Activated T-cell treated with anti-CD3 and anti-CD28 coated beads, Interleukin-2, amount 50 U/mL, for 48 hours (primary cell): Measurements from ENCODE around the gene R3HDML.
"Not testable (repeated sequence)": the region's sequence is repeated elsewhere in the genome, so short reads cannot be mapped to it uniquely, and the experiment has no call there.

Experiments
- DNase-seq, 2 experiments: peaks; one replicate each; pipeline ENCODE4 v3.0.0-alpha.2; 2020

R3HDML gene

DNA sequence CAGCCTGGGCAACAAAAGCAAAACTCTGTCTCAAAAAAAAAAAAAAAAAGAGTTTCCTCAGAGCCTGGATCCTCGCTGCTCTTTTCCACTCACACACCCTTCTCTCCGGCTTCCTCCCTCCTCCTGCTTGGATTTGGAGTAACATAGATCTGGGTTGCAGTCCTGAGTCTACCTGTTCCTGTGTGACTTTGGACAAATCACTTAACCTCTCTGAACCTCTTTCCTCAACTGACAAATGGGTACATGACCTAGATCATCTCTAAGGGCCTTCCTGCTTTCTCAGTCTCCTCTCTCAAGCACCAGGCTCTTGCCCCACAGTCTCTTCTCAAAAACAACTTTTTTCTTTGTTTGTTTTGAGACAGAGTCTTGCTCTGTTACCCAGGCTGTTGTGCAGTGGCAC, 5.6 kb upstream of the R3HDML start:
- DNase-seq, result no peak

DNA sequence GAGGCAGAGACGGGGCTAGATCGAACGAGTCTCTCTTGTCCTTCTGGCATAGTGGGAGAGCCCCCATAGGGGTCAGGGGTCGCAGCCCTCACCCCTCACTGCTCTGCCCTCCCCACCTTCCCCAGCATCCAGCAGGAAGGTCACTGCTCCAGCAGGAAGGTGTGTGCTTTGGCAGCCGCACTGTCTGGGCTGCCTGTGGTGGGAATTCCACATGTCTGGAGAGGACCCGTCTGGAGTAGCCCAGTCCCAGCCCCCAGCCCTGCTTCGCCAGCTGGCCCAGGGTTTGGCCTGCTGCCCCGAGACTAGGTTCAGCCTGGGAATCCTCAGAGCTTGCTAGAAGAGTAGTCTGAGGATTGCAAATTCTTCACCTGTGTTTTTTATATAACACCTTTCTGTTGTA, 2.5 kb upstream of the R3HDML start:
- no peak for DNase-seq

- DNase-seq, result no peak
Measured at GRCh38 chr20:44334709-44335108, 2.1 kb upstream of the R3HDML start.

DNA sequence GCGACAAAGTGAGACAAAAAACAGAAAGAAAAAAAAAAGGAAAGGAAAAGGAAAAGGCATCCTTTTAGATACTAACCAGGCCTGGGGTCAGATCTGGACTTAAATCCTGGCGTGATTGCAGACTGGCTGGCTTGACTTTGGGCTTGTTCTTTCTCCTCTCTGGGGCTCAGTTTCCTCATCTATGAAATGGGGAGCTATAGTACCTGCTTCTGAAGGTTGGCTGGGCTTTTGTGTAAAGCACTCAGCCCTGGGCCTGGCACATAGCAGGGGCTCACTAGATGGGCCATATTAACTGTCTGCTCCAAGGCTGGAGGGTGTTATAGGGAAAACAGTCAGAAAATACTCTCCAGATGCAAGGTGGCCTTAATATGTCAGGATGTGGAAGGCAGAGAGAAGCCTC, 1.2 kb upstream of the R3HDML start:
- no peak for DNase-seq

DNA sequence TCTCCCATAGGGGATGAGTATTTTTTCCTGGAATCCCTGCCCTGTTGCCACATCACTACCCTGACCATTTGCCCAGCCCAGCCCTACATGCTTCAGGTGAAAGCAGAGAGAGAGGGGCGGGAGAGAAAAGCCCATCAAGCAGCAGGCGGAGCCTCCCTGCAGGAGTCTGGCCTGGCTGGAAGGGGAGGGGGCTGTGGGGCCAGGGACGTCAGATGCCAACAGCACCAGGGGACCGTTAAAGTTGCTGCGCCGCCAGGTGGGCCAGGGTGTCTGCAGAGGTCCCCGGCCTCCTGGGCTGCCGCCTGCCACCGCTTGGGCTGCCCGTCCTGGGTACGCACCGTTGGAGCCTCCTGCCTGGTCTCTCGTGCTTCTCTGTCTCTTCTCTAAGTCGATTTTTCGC, 757 bp upstream of the R3HDML start:
- DNase-seq, result no peak

- DNase-seq, result no peak
Measured at GRCh38 chr20:44342248-44342647, 5.4 kb downstream of the R3HDML start.

DNA sequence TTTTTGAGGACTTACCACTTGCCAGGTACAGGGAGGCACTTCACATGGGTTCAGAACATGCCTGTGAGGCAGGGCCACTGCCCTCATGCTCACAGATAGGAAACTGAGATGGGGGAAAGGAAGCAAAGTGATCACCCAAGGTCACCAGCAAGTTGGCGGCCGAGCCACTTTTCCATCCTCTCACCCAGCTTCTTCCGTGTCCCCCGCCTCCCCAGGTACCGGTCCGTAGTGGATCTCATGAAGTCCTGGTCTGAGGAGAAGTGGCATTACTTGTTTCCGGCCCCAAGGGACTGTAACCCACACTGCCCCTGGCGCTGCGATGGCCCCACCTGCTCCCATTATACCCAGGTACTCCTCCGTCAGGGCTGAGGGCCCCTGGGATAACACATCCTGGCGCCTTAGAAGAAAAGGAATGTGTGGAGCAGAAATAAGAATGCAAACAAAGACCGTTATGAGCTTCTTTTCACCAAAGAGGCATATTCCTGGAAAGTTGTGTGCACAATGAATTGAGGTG, 6.4 kb downstream of the R3HDML start:
- no peak for DNase-seq

DNA sequence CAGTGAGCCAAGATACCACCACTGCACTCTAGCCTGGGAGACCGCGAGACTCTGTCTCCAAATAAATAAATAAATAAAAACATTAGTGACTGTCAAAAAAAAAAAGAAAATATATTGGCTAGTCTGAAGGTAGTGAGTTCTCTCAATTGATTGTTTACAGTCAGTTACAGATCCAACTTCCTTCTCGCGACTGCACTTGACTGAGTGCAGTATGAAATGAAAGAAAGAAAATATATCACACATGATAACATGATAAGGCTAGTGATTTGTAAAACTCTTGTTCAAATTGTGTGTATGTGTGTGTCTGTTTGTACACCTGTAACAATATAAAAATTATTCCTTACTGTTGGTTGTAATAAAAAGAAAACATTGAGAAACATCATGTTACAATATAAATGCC, 7.9 kb downstream of the R3HDML start:
- DNase-seq, result no peak

GRCh38 chr20:44345147-44345546, 8.3 kb downstream of the R3HDML start:
- no peak for DNase-seq

DNA sequence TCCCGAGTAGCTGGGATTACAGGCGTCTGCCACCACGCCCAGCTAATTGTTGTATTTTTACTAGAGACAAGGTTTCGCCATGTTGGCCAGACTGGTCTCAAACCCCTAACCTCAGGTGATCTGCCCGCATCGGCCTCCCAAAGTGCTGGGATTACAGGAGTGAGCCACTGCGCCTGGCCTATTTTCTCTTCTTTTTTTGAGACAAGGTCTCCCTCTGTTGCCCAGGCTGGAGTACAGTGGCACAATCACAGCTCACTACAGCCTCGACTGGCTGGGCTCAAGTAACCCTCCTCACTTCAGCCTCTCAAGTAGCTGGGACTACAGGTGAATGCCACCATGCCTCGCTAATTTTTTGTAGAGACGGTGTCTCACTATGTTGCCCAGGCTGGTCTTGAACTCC, 9.1 kb downstream of the R3HDML start:
- not testable (repeated sequence) for DNase-seq

- no peak for DNase-seq
Measured at GRCh38 chr20:44348168-44348659, 11.4 kb downstream of the R3HDML start.

DNA sequence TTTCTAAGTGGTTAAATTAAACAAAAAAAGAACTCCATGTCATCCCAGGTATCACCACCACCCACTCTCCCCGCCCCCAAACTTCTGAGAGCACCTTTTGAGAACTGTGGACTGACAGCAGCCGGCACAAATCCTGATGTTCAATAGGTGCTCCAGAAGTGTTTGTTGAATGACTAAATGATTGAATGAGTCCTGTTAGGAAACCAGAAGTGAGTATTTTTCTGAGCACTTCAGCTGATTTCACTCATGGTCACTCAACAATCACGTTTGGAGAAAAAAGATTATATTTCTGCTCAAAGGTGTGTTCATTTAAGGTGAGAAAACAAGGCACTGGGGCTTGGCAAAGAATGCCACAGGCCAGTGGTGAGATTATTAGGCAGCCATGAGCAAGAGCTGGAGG, 12.5 kb downstream of the R3HDML start:
- no peak for DNase-seq

DNA sequence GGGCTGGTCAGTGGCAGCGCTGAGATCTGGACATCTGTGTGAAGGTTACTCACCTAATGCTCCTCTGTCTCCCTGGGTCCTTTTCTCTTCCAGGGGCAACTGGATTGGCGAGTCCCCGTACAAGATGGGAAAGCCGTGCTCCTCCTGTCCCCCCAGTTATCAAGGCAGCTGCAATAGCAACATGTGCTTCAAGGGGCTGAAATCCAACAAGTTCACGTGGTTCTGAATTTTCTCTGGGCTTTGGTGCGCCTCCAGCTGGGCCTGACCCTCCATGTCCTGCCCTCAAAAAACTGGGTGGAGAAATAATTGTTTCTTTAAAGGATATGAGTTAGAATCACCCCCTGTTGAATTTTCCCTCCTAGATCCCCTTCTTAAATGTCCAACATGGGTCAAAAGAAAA, 13.7 kb downstream of the R3HDML start:
- no peak for DNase-seq

DNA sequence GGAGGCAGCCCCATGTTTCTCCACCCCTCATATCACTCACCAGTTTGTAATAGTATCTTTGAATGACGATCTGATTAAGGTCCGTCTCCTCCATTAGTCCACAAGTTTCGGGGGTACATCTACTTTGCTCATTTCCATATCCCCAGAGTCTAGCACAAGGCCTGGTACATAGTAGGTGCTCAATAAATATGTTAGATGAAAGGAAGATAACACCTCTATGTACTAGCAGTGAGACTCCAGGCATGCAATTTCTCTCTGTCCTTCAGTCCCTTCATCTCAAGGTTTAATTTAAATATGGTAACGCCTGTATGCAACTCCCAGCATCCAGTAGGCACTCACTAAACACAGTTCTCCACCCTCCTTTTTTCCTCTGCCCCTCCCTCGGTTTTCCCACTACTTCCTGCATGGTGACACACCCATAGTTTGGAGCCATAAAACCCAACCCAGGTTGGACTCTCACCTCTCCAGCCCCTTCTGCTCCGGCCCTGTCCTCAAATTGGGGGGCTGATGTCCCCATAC, 18.2 kb downstream of the R3HDML start:
- no peak for DNase-seq

GRCh38 chr20:44355498-44356352, 18.9 kb downstream of the R3HDML start, which contains the start of gene HNF4A:
TSS of gene HNF4A (plus strand) at chr20:44355699. CDS start at chr20:44355805, 106 bp downstream.
- no peak for DNase-seq

DNA sequence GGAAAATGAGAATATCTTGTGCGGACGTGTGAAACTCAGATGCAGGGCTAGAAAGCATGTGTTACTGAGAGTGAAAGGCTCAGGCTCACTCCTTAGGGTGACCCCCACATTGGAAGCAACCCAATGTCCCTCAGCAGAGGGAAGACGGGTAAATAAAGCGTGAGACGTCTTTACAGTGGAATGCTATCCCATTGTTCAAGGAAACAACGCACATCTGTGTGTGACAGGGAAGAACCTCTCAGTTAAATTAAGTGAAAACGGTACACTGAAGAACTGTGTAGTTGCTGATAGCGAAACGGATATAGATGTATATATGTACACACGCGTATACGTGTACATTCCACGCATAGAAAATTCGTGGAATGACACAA, 19.5 kb downstream of the R3HDML start:
- DNase-seq, result no peak

DNA sequence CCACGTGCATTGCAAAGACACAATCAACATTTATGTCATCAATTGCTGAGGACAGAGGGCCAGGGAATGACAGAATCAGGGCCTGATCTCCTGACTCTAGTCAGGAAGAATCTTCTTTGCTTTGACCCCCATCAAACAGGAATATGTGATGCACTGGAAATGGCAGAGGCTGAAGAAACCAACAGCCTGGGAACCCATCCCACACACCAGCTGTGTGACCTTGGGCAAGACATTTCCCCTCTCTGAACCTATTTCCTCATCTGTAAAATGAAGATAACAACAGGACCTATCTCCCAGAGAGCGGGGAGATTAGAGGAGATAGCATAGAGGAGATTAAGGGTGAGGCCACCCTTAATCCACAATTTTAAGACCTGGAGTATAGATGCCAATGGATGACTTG, 20.2 kb downstream of the R3HDML start:
- DNase-seq, result no peak

DNA sequence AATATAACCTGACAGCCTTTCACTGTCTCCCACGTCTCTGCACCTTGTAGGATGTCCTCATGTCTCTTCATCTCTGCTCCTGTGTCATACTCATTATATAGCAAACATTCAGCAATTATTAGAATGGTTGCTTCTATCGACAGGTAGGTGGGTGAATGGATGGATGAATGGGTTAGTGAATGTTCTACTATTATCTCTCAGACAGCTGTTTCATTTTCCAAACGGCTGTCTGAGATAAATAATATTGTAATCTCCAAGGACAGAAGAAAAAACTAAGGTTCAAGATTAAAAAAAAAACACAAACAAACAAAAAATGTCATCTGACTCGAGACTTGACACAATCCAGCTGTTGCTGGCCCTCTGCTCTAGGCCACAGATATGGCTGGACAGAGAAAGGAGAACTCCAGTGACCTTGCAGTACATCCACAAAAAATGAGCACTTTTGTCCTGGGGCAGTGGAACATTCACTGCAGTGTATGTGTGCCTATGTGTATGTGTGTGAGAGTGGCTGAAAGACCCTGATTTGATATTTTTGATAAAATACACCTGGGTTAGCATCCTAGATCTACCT, 20.8 kb downstream of the R3HDML start:
- DNase-seq, result no peak

DNA sequence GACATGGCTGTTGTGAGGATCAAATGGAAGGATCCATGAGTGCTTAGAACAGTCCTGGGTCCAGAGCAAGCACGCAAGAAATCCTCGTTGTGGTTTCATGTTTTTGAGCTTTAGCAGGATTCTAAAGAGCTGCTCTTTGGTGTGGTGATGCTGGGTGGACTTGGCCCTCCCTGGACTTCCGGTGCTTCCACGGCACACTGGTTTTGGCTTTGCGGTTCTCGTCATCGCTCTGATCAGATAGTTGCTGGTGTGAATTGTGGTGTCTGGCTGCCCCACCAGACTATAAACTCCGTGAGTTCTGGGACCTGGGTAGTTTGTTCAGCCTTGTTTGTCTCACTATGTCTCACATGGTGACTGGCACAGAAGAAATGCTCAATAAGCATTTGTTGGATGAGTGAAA, 21.9 kb downstream of the R3HDML start:
- no peak for DNase-seq

GRCh38 chr20:44360221-44360620, 23.4 kb downstream of the R3HDML start:
- DNase-seq, result no peak

DNA sequence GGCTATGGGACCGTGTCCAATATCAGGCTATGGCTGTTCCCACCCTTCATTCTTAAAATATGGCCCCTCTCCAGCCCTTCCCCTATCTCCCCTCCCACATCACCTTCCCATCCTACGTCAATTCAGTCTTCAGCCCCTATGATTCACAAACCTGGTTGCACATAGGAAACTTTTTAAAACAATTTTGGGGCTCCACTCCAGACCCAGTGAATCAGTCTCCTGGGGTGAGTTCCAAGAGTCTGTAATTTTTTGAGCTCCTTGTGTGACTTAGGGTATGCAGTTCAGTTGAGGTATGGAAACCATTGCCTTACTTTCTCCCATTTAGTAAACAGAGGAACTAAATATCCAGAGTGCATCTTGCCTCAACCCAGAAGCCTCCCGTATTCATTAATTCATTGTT, 24.2 kb downstream of the R3HDML start:
- no peak for DNase-seq

- no peak for DNase-seq
Measured at GRCh38 chr20:44362466-44362940, 25.7 kb downstream of the R3HDML start.

GRCh38 chr20:44364068-44364467, 27.2 kb downstream of the R3HDML start:
- no peak for DNase-seq

DNA sequence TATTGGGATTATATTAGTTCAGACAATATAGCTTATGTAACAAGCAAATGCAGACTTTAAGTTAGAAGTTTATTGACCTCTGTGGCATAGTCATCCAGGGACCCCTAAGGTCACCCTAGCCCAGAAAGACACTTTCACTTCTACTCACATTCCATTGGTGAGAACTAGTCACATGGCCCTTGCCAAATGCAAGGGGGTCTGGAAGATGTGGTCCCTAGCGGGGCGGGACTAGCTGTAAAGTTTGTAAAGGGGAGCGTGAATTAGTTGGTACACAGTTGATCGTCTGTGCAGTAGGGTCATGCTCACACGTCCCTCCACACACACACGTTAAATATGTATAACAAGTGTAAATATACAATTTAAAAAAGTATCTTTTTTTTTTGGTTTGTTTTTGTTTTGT, 27.9 kb downstream of the R3HDML start:
- DNase-seq, result no peak
